A549 (cell line): ENCODE measurements around the gene DUT.

Source experiments
- EHMT2 ChIP-seq: fragments of 200-600 bp; sonication (generic); IDR thresholded peaks from 2 replicates; pipeline ENCODE4 v1.6.1; 2016; ENCODE audit warnings: antibody characterized with exemption, low read depth, mild to moderate bottlenecking, moderate library complexity
- EP300 ChIP-seq, 2 experiments: fragments of >200 bp; sonication (Bioruptor Twin); formaldehyde crosslinking; IDR thresholded peaks; 2 replicates in 1 of 2; 3 replicates in 1 of 2; pipeline ENCODE4 v1.6.1; 2016 to 2017
- ESRRA ChIP-seq: fragments of 150-350 bp; IDR thresholded peaks from 2 replicates; pipeline ENCODE4 v1.6.1; 2014; ENCODE audit warnings: mild to moderate bottlenecking, low read length, borderline replicate concordance
- KDM1A ChIP-seq: fragments of 200-600 bp; sonication (generic); IDR thresholded peaks from 2 replicates; pipeline ENCODE4 v1.6.1; 2016; ENCODE audit warnings: low read depth, mild to moderate bottlenecking
- MAZ ChIP-seq: fragments of 150-350 bp; IDR thresholded peaks from 2 replicates; pipeline ENCODE4 v1.6.1; 2014; ENCODE audit warnings: antibody characterized with exemption, low read depth, low read length, borderline replicate concordance
- RCOR1 ChIP-seq: fragments of 150-350 bp; IDR thresholded peaks from 2 replicates; pipeline ENCODE4 v1.6.1; 2014; ENCODE audit warnings: antibody characterized with exemption, low read length, low read depth
- REST ChIP-seq: fragments of 200-600 bp; sonication (generic); IDR thresholded peaks from 2 replicates; pipeline ENCODE4 v1.6.1; 2016; ENCODE audit warnings: antibody characterized with exemption, mild to moderate bottlenecking, moderate library complexity
- SREBF2 ChIP-seq: fragments of 450-650 bp; IDR thresholded peaks from 2 replicates; pipeline ENCODE4 v1.6.1; 2014; ENCODE audit warnings: mild to moderate bottlenecking, moderate library complexity
- TF ChIP-seq, protein P1 (sequence below): fragments of >200 bp; sonication (Bioruptor Twin); formaldehyde crosslinking; IDR thresholded peaks from 3 replicates; pipeline ENCODE4 v1.5.1; 2016

DNA sequence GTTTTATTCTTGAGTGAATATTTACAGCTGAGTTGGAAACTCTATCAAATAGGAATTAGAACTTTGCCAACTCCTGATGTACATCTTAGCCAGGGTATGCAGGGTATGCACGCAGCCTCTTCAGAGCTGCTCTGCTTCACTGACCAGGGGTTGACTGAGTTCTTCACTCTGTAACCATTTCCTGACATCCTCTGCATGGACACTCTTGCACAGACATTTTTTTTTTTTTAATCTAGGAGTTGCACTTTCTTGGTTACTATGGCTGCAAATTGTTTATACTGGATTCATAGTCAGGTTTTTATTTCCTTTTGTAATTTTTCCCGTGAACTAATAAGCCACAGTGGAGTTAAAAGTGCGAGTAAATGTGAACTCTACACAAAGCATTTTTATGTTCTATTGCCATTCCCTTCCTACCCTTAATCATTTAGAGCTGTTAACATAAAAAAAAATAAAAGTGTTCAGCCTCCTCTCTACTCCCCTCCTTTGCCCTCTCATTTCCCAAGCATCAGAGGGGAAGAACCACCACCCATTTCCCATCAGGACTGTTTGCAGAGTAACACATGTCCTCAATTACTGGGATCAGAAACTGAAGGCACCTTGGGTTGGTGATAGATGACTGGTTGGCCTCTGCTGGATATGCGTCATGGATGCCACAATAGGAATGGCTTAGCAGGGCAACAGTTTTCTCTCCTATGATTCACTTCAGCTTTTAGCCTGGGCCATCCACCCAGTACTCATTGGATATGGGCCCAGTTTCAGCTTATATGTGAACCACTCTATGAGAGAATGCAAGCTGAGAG lies 54.0 kb downstream of the DUT start:
- no peak for TF ChIP-seq RCOR1
- TF ChIP-seq SREBF2: no peak
- no peak for TF ChIP-seq MAZ
- no peak for TF ChIP-seq REST
- TF ChIP-seq, protein P1, sequence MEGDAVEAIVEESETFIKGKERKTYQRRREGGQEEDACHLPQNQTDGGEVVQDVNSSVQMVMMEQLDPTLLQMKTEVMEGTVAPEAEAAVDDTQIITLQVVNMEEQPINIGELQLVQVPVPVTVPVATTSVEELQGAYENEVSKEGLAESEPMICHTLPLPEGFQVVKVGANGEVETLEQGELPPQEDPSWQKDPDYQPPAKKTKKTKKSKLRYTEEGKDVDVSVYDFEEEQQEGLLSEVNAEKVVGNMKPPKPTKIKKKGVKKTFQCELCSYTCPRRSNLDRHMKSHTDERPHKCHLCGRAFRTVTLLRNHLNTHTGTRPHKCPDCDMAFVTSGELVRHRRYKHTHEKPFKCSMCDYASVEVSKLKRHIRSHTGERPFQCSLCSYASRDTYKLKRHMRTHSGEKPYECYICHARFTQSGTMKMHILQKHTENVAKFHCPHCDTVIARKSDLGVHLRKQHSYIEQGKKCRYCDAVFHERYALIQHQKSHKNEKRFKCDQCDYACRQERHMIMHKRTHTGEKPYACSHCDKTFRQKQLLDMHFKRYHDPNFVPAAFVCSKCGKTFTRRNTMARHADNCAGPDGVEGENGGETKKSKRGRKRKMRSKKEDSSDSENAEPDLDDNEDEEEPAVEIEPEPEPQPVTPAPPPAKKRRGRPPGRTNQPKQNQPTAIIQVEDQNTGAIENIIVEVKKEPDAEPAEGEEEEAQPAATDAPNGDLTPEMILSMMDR: no peak
- TF ChIP-seq EP300 (IDR thresholded peaks at IDR 0.05): no peak
- no peak for TF ChIP-seq EHMT2
- no peak for TF ChIP-seq ESRRA
- no peak for TF ChIP-seq KDM1A
